SIG-M5 (cell line): Measurements from ENCODE around the gene IGSF9.

ENCODE experiments used
- DNase-seq: peaks from one replicate; lab custom pipeline; 2025; lab: John Stamatoyannopoulos, UW

Gene IGSF9, protein sequence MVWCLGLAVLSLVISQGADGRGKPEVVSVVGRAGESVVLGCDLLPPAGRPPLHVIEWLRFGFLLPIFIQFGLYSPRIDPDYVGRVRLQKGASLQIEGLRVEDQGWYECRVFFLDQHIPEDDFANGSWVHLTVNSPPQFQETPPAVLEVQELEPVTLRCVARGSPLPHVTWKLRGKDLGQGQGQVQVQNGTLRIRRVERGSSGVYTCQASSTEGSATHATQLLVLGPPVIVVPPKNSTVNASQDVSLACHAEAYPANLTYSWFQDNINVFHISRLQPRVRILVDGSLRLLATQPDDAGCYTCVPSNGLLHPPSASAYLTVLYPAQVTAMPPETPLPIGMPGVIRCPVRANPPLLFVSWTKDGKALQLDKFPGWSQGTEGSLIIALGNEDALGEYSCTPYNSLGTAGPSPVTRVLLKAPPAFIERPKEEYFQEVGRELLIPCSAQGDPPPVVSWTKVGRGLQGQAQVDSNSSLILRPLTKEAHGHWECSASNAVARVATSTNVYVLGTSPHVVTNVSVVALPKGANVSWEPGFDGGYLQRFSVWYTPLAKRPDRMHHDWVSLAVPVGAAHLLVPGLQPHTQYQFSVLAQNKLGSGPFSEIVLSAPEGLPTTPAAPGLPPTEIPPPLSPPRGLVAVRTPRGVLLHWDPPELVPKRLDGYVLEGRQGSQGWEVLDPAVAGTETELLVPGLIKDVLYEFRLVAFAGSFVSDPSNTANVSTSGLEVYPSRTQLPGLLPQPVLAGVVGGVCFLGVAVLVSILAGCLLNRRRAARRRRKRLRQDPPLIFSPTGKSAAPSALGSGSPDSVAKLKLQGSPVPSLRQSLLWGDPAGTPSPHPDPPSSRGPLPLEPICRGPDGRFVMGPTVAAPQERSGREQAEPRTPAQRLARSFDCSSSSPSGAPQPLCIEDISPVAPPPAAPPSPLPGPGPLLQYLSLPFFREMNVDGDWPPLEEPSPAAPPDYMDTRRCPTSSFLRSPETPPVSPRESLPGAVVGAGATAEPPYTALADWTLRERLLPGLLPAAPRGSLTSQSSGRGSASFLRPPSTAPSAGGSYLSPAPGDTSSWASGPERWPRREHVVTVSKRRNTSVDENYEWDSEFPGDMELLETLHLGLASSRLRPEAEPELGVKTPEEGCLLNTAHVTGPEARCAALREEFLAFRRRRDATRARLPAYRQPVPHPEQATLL

GRCh38 chr1:159945483-159946241 is at the start of gene IGSF9:
IGSF9 (minus strand) TSS chr1:159945613; CDS start chr1:159943454, 2,159 bp downstream.
- DNase-seq, result no peak

DNA sequence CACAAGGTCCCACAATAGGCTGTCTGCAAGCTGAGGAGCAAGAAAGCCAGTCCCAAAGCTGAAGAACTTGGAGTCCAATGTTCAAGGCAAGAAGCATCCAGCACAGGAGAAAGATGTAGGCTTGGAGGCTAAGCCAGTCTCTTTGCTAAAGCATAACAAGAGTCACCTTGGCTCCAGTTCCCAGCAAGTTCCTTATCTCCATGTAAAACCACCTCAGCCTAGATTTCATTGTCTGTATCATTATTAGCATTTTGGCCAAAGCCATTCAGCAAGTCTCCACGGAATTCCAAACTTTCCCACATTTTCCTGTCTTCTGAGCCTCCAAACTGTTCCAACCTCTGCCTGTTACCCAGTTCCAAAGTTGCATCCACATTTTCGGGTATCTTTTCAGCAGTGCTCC is 49.5 kb upstream of the IGSF9 start:
- DNase-seq, result no peak

DNA sequence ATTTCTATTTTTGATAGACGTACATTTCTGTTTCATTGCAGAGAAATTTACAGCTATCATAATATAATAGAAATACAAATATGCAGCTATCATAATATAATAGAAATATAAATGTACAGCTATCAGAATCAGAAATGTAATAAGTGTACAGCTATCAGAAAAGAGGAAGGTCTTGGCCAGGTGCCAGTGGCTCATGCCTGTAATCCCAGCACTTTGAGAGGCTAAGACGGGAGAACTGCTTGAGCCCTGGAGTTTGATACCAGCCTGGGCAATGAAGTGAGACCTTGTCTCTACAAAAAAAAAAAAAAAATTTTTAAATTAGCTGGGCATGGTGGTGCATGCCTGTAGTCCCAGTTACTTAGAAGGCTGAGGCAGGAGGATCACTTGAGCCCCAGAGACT is 48.5 kb upstream of the IGSF9 start:
- no peak for DNase-seq

- DNase-seq, result no peak
Measured at GRCh38 chr1:159992161-159992560, 46.7 kb upstream of the IGSF9 start.

DNA sequence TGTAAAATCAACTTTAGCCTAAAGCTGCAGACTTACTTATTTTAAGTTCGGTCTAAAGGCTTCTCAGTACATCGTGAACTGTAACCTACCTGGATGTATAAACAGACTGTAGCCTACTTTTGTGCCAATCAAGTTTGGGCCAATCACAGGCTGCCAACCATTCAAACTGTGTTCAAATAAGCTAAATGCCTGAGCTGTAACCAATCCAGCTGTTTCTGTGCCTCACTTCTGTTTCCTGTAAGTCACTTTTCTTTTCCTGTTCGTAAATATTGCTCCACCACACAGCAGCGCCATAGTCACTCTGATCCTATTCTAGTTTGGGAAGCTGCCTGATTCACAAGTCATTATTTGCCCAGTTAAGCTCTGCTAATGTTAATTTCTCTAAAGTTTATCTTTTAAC is 46.1 kb upstream of the IGSF9 start:
- DNase-seq, result no peak

- no peak for DNase-seq
Measured at GRCh38 chr1:159990005-159990404, 44.6 kb upstream of the IGSF9 start.

DNA sequence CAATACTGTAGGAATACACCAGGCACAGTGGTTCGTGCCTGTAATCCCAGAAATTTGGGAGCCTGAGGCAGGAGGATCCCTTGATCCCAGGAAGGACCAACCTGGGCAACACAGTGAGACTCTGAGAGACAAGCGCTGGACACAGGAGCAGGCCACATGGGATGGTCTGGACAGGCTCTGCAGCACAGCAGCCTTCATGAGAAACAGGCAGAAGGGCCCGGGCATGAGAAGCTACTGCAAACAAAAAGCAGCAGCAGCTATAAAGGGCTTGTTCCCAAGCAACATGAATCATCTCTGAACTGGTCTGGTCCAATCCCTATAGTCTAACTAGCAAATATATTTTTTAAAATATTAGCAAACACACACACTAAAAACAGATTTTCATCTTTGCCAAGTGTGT is 44.2 kb upstream of the IGSF9 start:
- DNase-seq, result no peak

- no peak for DNase-seq
Measured at GRCh38 chr1:159988006-159988405, 42.6 kb upstream of the IGSF9 start.

DNA sequence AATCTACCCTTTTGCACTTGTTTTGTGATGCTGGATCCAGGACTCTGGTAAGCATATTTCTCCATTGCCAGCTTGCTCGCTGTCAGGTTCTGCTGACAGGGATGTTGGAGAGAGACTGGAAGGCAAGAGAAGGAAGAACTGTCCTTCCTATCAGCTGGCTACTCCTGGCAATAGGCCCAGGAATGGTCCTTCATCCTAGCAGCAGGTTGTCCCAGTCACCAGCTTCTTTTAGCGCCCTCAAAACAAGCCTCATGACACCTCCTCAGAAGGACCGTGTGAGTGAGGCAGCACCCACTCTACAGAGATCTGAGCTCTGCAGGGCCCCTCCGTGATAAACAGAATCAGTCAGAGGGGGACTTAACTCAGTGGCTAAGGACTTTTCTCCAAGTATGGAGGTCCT is 41.8 kb upstream of the IGSF9 start:
- no peak for DNase-seq

GRCh38 chr1:159986531-159986930 is 41.1 kb upstream of the IGSF9 start:
- no peak for DNase-seq

GRCh38 chr1:159986093-159986492 is 40.7 kb upstream of the IGSF9 start:
- no peak for DNase-seq

- no peak for DNase-seq
Measured at GRCh38 chr1:159985473-159985872, 40.1 kb upstream of the IGSF9 start.

DNA sequence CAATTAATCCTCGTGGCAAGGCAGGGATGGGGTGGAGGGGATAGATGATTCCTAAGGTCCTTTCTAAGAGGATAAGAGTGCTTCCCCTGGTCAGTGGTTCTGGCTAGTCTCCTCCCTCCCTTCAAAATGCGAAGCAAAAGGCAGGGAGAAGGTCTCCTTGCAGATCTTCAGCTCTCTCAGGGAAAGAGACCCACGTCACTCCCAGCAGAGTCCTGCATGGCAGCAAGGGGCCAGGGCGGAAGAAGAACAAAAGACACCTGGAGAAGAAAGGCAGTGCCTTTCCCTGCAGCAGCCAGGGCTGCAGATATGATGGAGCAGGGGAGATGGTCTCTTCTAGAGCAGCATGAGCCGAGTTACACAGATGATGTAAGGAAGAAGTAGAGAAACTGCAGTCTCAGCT is 38.3 kb upstream of the IGSF9 start:
- DNase-seq, result no peak

DNA sequence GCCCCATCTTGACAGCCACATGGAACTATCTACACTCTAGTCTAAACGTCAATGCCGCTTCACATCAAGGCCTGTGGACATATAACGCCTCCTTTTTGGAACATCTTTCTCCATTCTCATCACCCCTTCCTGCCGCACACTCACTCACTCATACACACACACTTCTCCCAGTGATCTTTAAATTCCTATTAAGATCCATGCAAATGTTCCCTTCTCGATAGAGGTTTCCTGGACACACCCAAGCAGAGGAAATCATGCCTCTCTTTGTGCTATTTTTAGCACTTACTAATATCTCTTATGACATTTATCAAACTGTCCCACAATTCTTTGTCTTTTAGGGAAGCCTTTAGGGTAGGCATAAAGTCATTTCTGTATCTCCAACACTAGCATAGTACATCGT is 36.9 kb upstream of the IGSF9 start:
- no peak for DNase-seq

GRCh38 chr1:159981351-159982055 is 36.1 kb upstream of the IGSF9 start:
- no peak for DNase-seq

DNA sequence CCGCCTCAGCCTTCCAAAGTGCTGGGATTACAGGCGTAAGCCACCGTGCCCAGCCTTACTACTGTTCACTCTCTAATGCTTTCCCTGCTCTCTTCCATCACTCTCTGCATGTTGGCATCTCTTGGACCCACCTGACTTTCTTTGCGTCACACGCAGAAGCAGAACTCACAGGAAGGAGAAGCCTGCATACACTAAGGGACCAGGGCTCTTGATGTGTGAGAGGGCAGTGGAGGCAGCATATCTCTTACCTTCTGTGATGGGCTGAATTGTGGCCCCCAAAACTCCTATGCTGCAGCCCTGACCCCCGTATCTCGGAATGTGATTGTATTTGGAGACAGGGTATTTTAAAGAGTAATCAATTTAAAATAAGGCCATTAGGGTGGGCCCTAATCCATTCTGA is 35.4 kb upstream of the IGSF9 start:
- DNase-seq, result no peak

DNA sequence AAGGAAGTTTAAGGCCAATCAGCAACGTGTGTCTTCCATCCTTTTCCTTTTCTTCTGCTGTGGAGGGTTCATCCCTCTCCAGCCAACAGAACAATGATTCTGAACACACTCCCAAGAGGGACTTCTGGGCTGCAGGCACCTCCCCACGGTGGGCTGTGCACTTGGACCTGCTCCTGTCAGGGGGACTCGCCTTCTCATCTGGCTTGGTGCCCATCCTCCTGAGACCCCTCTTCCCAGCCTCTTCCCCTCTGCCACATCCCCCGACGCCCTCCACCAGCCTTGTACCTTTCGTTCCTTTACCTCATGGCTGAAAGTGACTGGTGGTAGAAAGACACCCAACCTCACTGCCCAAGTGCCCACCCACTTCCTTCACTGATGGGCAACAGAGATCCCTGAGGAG is 34.7 kb upstream of the IGSF9 start:
- no peak for DNase-seq

GRCh38 chr1:159979257-159979656 is 33.8 kb upstream of the IGSF9 start:
- DNase-seq, result no peak

GRCh38 chr1:159978107-159978398 is 32.6 kb upstream of the IGSF9 start:
- no peak for DNase-seq

DNA sequence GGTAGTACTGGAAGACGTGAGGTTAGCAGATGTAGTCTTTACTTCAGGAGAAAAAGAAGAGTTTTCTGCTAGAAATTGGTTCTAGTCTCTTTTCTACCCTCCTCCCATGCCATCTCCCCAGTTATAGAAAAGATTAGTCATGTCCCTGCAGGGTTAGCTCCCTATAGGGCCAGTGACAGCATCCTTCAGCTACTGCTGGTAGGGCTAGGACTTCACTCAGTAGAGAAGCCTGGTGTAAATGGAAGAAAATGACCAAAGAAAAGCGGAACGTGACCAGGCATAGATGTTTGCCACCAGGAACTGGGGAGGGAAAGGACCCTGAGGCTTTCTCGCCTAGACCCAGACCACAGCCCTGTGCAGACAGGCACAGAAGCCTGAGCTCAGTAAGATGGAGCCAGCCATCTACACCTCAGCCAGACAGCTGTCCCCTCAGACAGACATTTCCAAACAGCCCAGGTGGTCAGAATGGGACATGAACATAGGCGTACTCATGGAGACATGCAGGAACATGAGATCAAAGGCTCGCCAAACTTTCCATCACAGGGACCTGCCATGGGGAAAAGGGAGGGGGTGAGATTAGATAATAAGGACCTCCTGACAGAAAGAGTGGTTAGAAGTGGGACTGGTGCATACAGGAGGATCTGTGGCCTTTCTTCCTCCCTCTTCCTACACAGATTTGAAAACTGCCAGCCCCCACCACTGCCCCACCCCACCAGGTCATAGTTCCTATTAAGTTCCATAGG is 32.1 kb upstream of the IGSF9 start:
- DNase-seq, result no peak
